Fibroblast of skin of scalp (primary cell): ENCODE data around the gene SH2D3C.
"Not testable (repeated sequence)": the region's sequence is repeated elsewhere in the genome, so short reads cannot be mapped to it uniquely, and the experiment has no call there.

Experiments used
- DNase-seq: peaks from one replicate; pipeline ENCODE4 v3.0.0-alpha.2; 2013

SH2D3C gene

GRCh38 chr9:127767410-127767809, 11.1 kb downstream of the SH2D3C start:
- DNase-seq = no peak

DNA sequence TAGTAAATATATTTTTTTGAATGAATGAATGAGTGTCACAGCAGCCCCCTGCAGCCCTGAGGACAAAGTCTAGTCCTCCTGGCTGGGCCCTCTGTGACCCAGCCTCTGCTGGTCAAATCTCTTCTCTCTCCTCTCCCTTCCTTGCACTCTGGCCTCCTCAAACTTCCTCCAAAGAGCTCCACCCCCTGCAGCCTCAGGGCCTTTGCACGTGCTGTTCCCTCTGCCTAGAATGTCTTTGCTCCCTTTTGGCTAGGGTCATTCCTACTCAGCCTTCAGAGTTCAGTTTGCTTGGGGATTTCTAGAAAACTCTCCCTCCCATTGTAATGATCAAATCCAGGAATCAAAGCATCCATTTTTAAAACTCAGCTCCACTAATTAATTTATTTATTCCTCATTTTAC, 13.0 kb downstream of the SH2D3C start:
- DNase-seq = no peak

DNA sequence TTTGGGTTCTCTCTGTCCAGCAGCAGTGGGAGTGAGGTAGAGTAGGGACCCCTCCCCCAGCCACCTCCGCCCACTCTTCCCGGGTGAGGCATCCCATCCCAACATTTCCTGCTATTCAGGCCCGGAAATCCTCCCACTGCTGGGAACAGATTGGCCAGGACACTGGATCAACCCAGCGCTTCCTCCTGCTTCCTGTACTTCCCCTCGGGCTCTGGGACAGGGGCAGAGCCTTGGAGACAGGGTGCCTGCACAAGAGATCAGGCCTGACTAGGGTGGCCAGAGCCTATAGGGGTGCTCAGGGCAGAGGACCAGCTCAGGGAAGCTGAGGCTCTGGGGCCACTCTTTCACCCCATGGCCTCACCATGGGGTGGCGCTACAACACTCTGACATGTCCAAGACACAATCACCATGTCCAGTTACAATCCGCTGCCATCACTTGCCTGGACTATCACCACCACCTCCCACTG, 14.5 kb downstream of the SH2D3C start:
- no peak for DNase-seq

- DNase-seq = no peak
Observed at GRCh38 chr9:127762111-127762676, 16.3 kb downstream of the SH2D3C start.

GRCh38 chr9:127761491-127761956, 16.9 kb downstream of the SH2D3C start:
- no peak for DNase-seq

DNA sequence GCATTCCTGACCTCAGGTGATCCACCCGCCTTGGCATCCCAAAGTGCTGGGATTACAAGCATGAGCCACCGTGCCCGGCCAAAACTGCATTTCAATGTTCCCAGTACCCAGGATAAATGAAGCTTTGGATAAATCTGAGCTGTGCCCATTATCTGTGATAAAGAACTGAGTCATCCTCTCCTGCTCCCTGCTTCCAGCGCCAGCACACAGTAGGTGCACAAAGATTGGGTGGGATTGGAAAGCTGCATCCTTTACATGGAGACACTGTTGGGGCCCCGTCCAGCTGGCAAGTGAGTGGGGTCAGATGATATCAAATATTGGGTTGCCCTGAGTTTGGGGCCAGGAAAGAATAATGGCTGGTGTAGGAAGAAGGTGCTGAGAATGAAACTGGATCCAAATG, 17.4 kb downstream of the SH2D3C start:
- DNase-seq = no peak

DNA sequence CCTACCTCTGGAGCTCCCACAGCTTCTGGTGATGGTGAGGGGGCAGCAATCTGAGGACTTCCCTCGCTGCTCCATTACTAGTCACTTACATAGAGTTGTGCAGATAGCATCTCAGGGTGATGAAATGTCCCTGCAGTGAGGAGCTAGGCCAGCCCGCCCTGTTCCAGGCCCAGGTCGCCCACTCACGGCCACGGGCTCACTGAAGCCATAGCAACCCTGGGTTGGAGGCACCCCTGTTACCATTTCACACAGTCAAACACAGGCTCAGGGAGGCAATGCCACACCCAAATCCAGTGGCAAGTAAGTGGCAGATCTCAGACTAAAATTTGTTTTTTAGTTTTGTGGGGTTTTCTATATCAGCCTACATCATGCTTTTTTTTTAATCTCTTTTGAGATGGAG, 19.6 kb downstream of the SH2D3C start:
- DNase-seq = no peak

- not testable (repeated sequence) for DNase-seq
Observed at GRCh38 chr9:127756776-127757175, 21.7 kb downstream of the SH2D3C start.

GRCh38 chr9:127756233-127756632, 22.2 kb downstream of the SH2D3C start:
- no peak for DNase-seq

- no peak for DNase-seq
Observed at GRCh38 chr9:127755061-127756060, 23.1 kb downstream of the SH2D3C start.

DNA sequence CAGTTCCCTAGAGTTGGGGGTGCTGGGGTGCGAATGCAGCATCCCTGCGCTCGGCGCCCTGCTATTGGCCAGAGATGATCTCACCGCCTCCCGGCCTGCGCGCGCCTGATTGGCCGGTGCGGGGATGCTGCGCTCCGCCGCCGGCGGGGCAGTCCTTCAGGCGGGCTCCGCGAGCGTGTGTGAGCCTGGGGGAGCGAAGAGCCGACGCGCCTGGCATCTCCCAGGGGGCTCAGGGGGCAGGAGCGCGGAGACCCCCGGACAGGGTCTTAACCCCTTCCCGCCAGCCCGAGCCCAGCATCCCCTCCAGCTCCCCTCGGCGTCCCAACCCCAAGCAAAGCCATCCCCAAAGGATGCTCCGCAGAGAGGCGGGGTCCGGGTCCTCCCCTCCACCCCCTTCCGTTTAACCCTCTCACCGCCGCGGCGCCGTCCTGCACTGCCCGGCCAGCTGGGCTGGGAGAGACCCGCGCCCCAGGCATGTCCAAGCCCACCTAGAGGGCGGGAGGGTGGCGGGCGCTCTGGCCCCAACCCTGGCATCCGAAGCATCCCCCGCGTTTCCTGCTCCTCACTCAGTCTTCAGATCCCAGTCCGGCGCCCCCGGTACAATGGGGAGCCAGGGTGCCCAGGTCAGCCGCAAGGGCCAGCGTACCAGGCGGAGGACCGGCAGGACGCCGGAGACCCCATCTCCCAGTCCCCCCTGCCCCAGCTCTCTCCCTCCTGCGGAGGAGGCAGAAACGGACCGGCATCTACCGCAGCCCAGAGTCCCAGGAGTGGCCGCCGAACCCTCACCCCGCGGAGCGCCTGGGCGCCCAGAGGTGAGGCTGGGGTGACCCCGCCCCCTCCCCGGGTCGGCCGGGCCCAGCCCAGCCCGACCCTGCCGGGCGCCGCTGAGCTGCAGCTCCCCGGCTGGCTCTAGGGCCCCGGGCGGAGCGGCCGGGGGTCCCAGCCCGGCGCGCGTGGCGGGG, 24.1 kb downstream of the SH2D3C start:
- no peak for DNase-seq

GRCh38 chr9:127753622-127754021, 24.8 kb downstream of the SH2D3C start:
- no peak for DNase-seq

DNA sequence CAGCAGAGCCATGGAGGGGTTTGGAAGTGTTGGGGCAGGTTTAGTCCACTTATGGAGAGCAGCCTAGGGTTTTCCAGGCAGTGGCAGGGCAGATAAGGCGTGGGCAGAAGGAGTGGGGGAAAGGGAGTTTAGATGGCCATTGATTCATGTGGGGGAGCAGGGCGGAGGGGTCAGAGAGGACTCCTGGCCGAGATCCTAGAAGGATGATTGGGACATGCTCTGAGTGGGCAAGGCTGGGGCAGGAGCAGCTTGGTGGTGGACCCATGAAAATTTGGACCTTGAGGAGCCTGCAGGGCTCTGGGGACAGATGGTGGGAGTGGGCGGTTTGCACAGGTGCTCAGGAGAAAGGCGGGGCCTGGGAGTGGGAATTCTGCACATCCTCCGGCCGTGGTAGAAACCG, 25.3 kb downstream of the SH2D3C start:
- no peak for DNase-seq

- peak; percentile 20 for DNase-seq
Observed at GRCh38 chr9:127751269-127752054, 27.0 kb downstream of the SH2D3C start.

GRCh38 chr9:127749090-127749787, 29.2 kb downstream of the SH2D3C start:
- DNase-seq = no peak

DNA sequence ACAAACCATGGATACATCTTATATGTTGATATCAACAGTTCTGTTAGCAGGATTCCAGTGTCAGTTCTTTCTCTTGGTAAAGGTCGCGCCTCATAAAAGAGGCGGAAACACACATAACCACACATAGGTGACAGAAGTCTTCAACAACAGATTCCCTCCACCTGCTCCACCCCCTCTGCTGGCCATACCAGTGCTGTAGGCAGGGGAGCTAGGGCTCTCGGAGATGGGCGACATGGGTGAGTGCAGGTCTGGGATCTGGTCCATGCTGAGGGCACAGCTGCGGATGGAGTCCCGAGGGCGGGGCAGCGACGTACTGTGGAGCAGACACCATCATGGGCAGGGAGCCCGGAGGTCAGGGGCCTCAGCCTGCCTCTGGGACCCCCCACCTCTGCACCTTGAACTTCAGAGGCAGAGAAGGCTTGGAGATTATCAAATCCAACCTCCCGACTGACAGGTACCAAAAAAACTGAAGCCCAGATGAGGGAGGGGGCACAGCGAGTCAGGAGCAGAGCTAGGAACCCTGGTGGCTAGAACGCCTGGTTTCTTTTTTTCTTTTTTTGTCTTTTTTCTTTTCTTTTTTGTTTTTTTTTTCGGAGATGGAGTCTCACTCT, 31.4 kb downstream of the SH2D3C start:
- DNase-seq = no peak

DNA sequence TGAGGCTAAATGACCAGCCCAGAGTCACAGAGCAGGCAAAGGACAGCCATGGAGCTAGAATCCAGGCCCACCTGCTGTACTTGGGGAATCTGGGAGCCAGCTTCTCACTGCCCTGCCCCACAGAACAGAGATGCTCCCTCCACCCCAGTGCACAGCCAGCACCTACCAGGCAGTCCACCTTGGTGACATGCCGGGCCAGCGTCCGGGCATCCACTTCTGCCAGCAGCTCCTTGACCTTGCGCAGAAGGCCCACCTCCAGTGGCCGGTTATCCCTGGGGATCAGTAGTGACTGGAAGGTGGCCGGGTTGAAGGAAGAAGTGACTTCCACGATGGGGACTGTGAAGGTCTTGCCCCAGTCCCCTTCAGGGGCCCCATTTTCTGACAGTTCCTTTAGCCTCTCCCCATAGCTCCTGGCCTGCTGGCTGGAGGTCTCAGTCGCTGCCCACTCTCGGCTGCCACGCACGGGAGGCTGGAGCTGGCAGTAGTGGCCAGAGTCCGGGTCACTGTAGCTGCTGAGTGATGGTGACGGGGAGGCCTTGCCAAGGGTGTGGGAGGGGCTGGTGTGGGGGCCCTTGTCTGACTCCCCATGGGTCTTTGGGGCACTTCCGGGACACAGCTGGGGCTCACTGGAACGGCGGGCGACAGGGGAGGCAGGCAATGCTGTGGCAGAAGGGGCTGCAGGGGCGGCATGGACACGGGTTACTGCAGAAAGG, 33.9 kb downstream of the SH2D3C start:
- DNase-seq = no peak

GRCh38 chr9:127742435-127743088, 35.9 kb downstream of the SH2D3C start:
- DNase-seq = peak; percentile 70

GRCh38 chr9:127741831-127742434, 36.5 kb downstream of the SH2D3C start:
- peak; percentile 44 for DNase-seq
